HL-60 (cell line): ENCODE data around the gene OTOP3.

ENCODE experiments used
- CTCF ChIP-seq: IDR thresholded peaks from one replicate; pipeline ENCODE4 v1.5.1; 2011; ENCODE audit warnings: low read length, control low read depth, inconsistent platforms; ENCODE audit not compliant: insufficient read depth
- POLR2AphosphoS5 ChIP-seq: IDR thresholded peaks from 2 replicates; pipeline ENCODE4 v1.6.1; 2012; ENCODE audit warnings: low read depth
- REST ChIP-seq: IDR thresholded peaks from 2 replicates; pipeline ENCODE4 v1.6.1; 2012; ENCODE audit warnings: low read depth; ENCODE audit not compliant: insufficient replicate concordance

- TF ChIP-seq CTCF (no peak), REST (no peak), POLR2AphosphoS5 (no peak)
Observed at GRCh38 chr17:74970395-74970794, 34.7 kb downstream of the OTOP3 start.
